ENCODE results near the gene PARL.
A peak's percentile ranks its signal among the peaks of the same experiment; 100 is the strongest.
"Not testable (repeated sequence)": the region's sequence is repeated elsewhere in the genome, so short reads cannot be mapped to it uniquely, and the experiment has no call there.

PARL gene

DNA sequence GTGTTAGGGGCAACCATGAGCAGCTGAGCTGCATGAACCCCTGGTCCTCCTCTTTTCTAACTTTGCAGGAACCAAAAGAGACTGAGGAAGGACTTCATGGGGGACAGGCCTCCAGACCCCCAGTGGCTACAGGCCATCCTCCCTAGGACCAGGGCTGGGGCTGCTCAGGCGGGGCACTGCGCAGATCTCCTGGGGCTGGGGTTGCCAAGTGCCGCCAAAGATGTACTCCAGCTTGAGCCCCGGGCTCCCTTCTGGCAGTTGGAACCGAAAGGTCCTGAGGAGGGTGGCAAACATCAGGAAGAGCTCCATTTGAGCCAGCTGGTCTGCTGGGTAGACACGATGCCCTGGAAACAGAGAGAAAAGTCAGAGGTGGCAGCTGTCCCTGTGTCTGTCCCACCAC lies 11.1 kb upstream of the PARL start:
- in situ Hi-C loops (cut with HindIII; ENCODE audit: low pct_unique_long_range_greater_than_20kb, low sequenced_read_pairs), result no loop called here
- no peak for TF ChIP-seq JUND (IDR thresholded peaks at IDR 0.05; ENCODE audit: low read depth)

DNA sequence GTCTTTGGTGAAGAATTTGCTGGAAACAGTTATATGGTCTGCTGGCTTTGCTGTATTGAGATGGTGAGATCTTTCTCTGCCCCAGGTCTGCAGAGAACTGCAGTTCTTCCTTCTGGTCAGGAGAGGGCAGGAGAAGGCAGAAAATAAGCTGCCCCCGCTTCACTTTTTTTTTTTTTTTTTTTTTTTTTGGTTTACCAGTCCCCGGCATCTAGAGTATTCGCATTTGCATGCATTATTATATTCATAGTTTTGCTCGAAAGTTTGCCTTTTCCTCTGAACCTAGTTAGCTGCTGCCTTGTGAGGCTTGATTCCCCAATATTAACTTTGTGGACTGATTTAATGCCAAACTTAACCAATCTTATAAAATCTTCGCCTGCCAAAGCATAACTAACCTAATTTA lies 10.6 kb upstream of the PARL start:
- no peak for TF ChIP-seq JUND (IDR thresholded peaks at IDR 0.05; ENCODE audit: low read depth)
- DNase-seq (ENCODE audit: low read depth in 1 of 2, low spot score in 1 of 2), result peak; percentile 80 to 83
- in situ Hi-C loops (cut with HindIII; ENCODE audit: low pct_unique_long_range_greater_than_20kb, low sequenced_read_pairs), result no loop called here

More for the DNA sequence above, 11.1 kb upstream of the PARL start:
- DNase-seq (ENCODE audit: low read depth in 1 of 2, low spot score in 1 of 2), result no peak

GRCh38 chr3:183892610-183893214 lies 8.0 kb upstream of the PARL start:
- no peak for TF ChIP-seq JUND (IDR thresholded peaks at IDR 0.05; ENCODE audit: low read depth)
- DNase-seq (ENCODE audit: low read depth in 1 of 2, low spot score in 1 of 2), result no peak
- in situ Hi-C loops (cut with HindIII; ENCODE audit: low pct_unique_long_range_greater_than_20kb, low sequenced_read_pairs), result no loop called here

- in situ Hi-C loops (cut with HindIII; ENCODE audit: low pct_unique_long_range_greater_than_20kb, low sequenced_read_pairs), result no loop called here
- TF ChIP-seq JUND (IDR thresholded peaks at IDR 0.05; ENCODE audit: low read depth), result no peak
- DNase-seq (ENCODE audit: low read depth in 1 of 2, low spot score in 1 of 2), result no peak
Observed at GRCh38 chr3:183885766-183886165, 1.1 kb upstream of the PARL start.

DNA sequence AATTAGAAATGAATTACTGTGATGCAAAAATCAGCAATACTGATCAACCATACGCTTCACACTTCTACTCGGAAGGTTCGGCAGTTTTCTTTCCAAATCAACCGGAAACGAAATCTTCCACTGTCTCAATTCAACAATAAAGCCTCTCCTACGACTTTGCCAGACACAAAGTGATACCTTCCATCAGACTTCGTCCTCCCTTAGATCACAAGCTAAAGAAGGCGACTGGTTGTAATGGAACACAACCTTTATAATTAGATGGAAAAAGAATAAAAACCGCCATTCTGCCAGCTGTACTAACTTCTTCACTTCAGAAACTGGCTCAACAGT lies 618 bp downstream of the PARL start:
- in situ Hi-C loops (cut with HindIII; ENCODE audit: low pct_unique_long_range_greater_than_20kb, low sequenced_read_pairs), result no loop called here
- no peak for DNase-seq (ENCODE audit: low read depth in 1 of 2, low spot score in 1 of 2)
- no peak for TF ChIP-seq JUND (IDR thresholded peaks at IDR 0.05; ENCODE audit: low read depth)

- no peak for DNase-seq (ENCODE audit: low read depth in 1 of 2, low spot score in 1 of 2)
- in situ Hi-C loops (cut with HindIII; ENCODE audit: low pct_unique_long_range_greater_than_20kb, low sequenced_read_pairs), result no loop called here
- TF ChIP-seq JUND (IDR thresholded peaks at IDR 0.05; ENCODE audit: low read depth), result no peak
Observed at GRCh38 chr3:183883291-183884096, 1.2 kb downstream of the PARL start.

- TF ChIP-seq JUND (IDR thresholded peaks at IDR 0.05; ENCODE audit: low read depth), result no peak
- in situ Hi-C loops (cut with HindIII; ENCODE audit: low pct_unique_long_range_greater_than_20kb, low sequenced_read_pairs), result no loop called here
- DNase-seq (ENCODE audit: low read depth in 1 of 2, low spot score in 1 of 2), result no peak
Observed at GRCh38 chr3:183880121-183880520, 4.6 kb downstream of the PARL start.

GRCh38 chr3:183879243-183879642 lies 5.4 kb downstream of the PARL start:
- no peak for DNase-seq (ENCODE audit: low read depth in 1 of 2, low spot score in 1 of 2)
- in situ Hi-C loops (cut with HindIII; ENCODE audit: low pct_unique_long_range_greater_than_20kb, low sequenced_read_pairs), result no loop called here
- no peak for TF ChIP-seq JUND (IDR thresholded peaks at IDR 0.05; ENCODE audit: low read depth)

DNA sequence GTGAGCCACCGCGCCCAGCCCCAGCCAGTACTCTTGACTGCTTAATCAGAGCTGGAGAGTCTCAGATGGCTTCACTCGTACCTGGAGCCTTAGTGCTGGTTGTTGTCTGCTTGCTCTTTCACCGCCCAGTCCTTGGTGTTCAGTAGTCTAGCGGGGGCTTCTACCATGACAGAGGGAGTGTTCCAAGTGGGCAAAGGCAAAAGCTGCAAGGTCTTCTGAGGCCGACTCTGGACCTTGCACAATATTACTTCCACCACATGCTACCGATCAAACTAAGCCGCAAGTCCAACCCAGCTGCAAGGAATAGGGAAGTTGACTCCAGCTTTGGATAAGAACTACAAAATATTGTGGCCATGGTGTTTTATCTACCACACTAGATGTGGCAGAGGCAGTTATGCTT lies 6.6 kb downstream of the PARL start:
- TF ChIP-seq JUND (IDR thresholded peaks at IDR 0.05; ENCODE audit: low read depth), result no peak
- in situ Hi-C loops (cut with HindIII; ENCODE audit: low pct_unique_long_range_greater_than_20kb, low sequenced_read_pairs), result no loop called here

GRCh38 chr3:183877227-183877626 lies 7.5 kb downstream of the PARL start:
- DNase-seq (ENCODE audit: low read depth in 1 of 2, low spot score in 1 of 2); in situ Hi-C loops (cut with HindIII; ENCODE audit: low pct_unique_long_range_greater_than_20kb, low sequenced_read_pairs): not testable (repeated sequence)

More for the DNA sequence above, 6.6 kb downstream of the PARL start:
- no peak for DNase-seq (ENCODE audit: low read depth in 1 of 2, low spot score in 1 of 2)

GRCh38 chr3:183875411-183875810 lies 9.3 kb downstream of the PARL start:
- TF ChIP-seq JUND (IDR thresholded peaks at IDR 0.05; ENCODE audit: low read depth), result no peak
- in situ Hi-C loops (cut with HindIII; ENCODE audit: low pct_unique_long_range_greater_than_20kb, low sequenced_read_pairs), result no loop called here
- no peak for DNase-seq (ENCODE audit: low read depth in 1 of 2, low spot score in 1 of 2)

DNA sequence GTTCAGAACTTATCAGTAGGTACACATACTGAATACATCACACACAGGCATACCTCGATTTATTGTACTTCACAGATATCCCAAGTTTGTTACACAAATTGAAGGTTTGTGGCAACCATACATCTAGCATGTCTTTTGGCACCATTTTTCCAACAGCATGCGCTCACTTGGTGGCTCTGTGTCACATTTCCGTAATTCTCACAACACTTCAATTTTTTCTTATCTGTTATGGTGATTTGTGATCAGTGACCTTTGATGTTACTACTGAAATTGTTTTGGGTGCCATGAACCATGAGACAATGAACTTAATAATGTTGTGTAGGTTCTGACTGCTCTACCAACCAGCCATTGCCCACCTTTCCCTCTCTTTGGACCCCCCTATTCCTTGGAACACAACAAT lies 10.8 kb downstream of the PARL start:
- in situ Hi-C loops (cut with HindIII; ENCODE audit: low pct_unique_long_range_greater_than_20kb, low sequenced_read_pairs), result no loop called here

GRCh38 chr3:183871541-183871940 lies 13.1 kb downstream of the PARL start:
- TF ChIP-seq JUND (IDR thresholded peaks at IDR 0.05; ENCODE audit: low read depth), result no peak
- DNase-seq (ENCODE audit: low read depth in 1 of 2, low spot score in 1 of 2), result no peak
- in situ Hi-C loops (cut with HindIII; ENCODE audit: low pct_unique_long_range_greater_than_20kb, low sequenced_read_pairs), result no loop called here

More for the DNA sequence above, 10.8 kb downstream of the PARL start:
- DNase-seq (ENCODE audit: low read depth in 1 of 2, low spot score in 1 of 2), result no peak
- no peak for TF ChIP-seq JUND (IDR thresholded peaks at IDR 0.05; ENCODE audit: low read depth)

DNA sequence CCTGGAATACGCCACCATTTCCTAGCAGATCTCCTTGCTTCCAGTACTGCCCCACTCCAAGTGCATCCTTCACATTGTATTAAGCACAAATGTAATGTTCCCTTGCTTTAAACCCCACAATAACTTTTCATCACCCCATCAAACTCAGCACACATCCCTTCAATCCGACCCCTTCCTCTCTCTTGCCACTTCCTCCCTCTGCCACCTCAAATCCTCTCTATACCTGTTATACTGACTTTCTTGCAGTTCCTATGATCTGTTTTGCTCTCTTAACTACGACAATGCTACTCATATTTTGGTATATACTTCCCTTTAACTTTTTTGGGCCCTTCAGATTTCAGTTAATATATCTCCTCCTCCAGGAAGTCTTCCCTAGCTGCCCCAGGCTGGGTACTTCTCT lies 14.1 kb downstream of the PARL start:
- in situ Hi-C loops (cut with HindIII; ENCODE audit: low pct_unique_long_range_greater_than_20kb, low sequenced_read_pairs), result no loop called here
- no peak for TF ChIP-seq JUND (IDR thresholded peaks at IDR 0.05; ENCODE audit: low read depth)
- DNase-seq (ENCODE audit: low read depth in 1 of 2, low spot score in 1 of 2), result no peak
